Right lung (tissue), 10 donors: ENCODE results near the gene ADO. TPM values are rescaled to one million over a fixed set of nuclear protein-coding genes. Genes with fewer than 3 reads are reported as not detected.
"Not testable (repeated sequence)": the region's sequence is repeated elsewhere in the genome, so short reads cannot be mapped to it uniquely, and the experiment has no call there.

Experiments used
- DNase-seq, 2 donors: peaks; one replicate each; pipeline ENCODE4 v3.0.0-alpha.2; 2013
- long read RNA-seq, 8 donors: transcript quantifications; one replicate each; lab custom pipeline, GENCODE V29; 2026
- polyA plus RNA-seq, 5 donors: library from polyadenylated mRNA; unstranded; fragments of 120-200 nt; gene quantifications; one replicate each; pipeline versions ENCODE4 v1.2.1 to v1.2.3, GENCODE V29; 2013; ENCODE audit warnings: inconsistent platforms in 1 of 5, low replicate concordance in 1 of 5; ENCODE audit not compliant: insufficient read length in 5 of 5, insufficient read depth in 1 of 5

The ADO gene
- polyA plus RNA-seq, result 10 to 100 TPM; 17.8 to 23.9 (median 20.3) TPM
- long read RNA-seq, donor 1, transcript ADO-201 (1 exons, 3,627 nt), result major isoform, 30 of 30 reads
- long read RNA-seq, donor 1, partial matches to known transcripts, result 0 of 30 reads
- long read RNA-seq, donor 1, other reads (novel, unspliced or antisense), result 0 of 30 reads
- long read RNA-seq, donor 2, transcript ADO-201 (1 exons, 3,627 nt), result major isoform, 16 of 16 reads
- long read RNA-seq, donor 2, partial matches to known transcripts, result 0 of 16 reads
- long read RNA-seq, donor 2, other reads (novel, unspliced or antisense), result 0 of 16 reads
- long read RNA-seq, donor 3, transcript ADO-201 (1 exons, 3,627 nt), result major isoform, 23 of 23 reads
- long read RNA-seq, donor 3, partial matches to known transcripts, result 0 of 23 reads
- long read RNA-seq, donor 3, other reads (novel, unspliced or antisense), result 0 of 23 reads
- long read RNA-seq, donor 4, transcript ADO-201 (1 exons, 3,627 nt), result major isoform, 20 of 20 reads
- long read RNA-seq, donor 4, partial matches to known transcripts, result 0 of 20 reads
- long read RNA-seq, donor 4, other reads (novel, unspliced or antisense), result 0 of 20 reads
- long read RNA-seq, donor 5, transcript ADO-201 (1 exons, 3,627 nt), result major isoform, 35 of 35 reads
- long read RNA-seq, donor 5, partial matches to known transcripts, result 0 of 35 reads
- long read RNA-seq, donor 5, other reads (novel, unspliced or antisense), result 0 of 35 reads
- long read RNA-seq, donor 6, transcript ADO-201 (1 exons, 3,627 nt), result major isoform, 19 of 19 reads
- long read RNA-seq, donor 6, partial matches to known transcripts, result 0 of 19 reads
- long read RNA-seq, donor 6, other reads (novel, unspliced or antisense), result 0 of 19 reads
- long read RNA-seq, donor 7, transcript ADO-201 (1 exons, 3,627 nt), result major isoform, 16 of 16 reads
- long read RNA-seq, donor 7, partial matches to known transcripts, result 0 of 16 reads
- long read RNA-seq, donor 7, other reads (novel, unspliced or antisense), result 0 of 16 reads
- long read RNA-seq, donor 8, transcript ADO-201 (1 exons, 3,627 nt), result major isoform, 9 of 9 reads
- long read RNA-seq, donor 8, partial matches to known transcripts, result 0 of 9 reads
- long read RNA-seq, donor 8, other reads (novel, unspliced or antisense), result 0 of 9 reads

GRCh38 chr10:62804356-62805230 lies at the start of gene ADO:
Gene ADO, plus strand, starts transcription at chr10:62804720. Its CDS starts 340 bp downstream, at chr10:62805060.
- peak; percentile 94 to 95 for DNase-seq

- no peak for DNase-seq
These were observed 49.6 kb upstream of the ADO start for GRCh38 chr10:62754963-62755362.

- no peak for DNase-seq
These were observed 48.6 kb upstream of the ADO start for GRCh38 chr10:62755662-62756653.

- DNase-seq, result no peak
These were observed 44.8 kb upstream of the ADO start for GRCh38 chr10:62759599-62760175.

- no peak for DNase-seq
These were observed 44.1 kb upstream of the ADO start for GRCh38 chr10:62760401-62760800.

GRCh38 chr10:62761115-62761514 lies 43.4 kb upstream of the ADO start:
- no peak for DNase-seq

GRCh38 chr10:62763155-62763554 lies 41.4 kb upstream of the ADO start:
- DNase-seq, result no peak

GRCh38 chr10:62764011-62764410 lies 40.5 kb upstream of the ADO start:
- no peak for DNase-seq

GRCh38 chr10:62765726-62766125 lies 38.8 kb upstream of the ADO start:
- DNase-seq, result no peak

GRCh38 chr10:62766386-62766785 lies 38.1 kb upstream of the ADO start:
- no peak for DNase-seq

- DNase-seq, result no peak
These were observed 34.8 kb upstream of the ADO start for GRCh38 chr10:62769574-62770242.

GRCh38 chr10:62772186-62772974 lies 32.1 kb upstream of the ADO start:
- peak; percentile 44 to 55 for DNase-seq

- DNase-seq, result no peak
These were observed 26.4 kb upstream of the ADO start for GRCh38 chr10:62778125-62778524.

GRCh38 chr10:62779487-62780248 lies 24.9 kb upstream of the ADO start:
- DNase-seq, result no peak

GRCh38 chr10:62784537-62784936 lies 20.0 kb upstream of the ADO start:
- DNase-seq, result not testable (repeated sequence)

GRCh38 chr10:62788285-62788684 lies 16.2 kb upstream of the ADO start:
- DNase-seq, result not testable (repeated sequence)

- no peak for DNase-seq
These were observed 15.6 kb upstream of the ADO start for GRCh38 chr10:62788861-62789467.
